Stimulated activated CD8-positive, alpha-beta memory T cell treated with anti-CD3 and anti-CD28 coated beads, Interleukin-2, amount 100 ng/mL, for 48 hours (primary cell): ENCODE results near the gene KDM2A.

ENCODE experiments used
- DNase-seq, 2 donors: peaks; one replicate each; pipeline ENCODE4 v3.0.0-alpha.2; 2020; ENCODE audit warnings: low read depth in 2 of 2

Gene KDM2A

DNA sequence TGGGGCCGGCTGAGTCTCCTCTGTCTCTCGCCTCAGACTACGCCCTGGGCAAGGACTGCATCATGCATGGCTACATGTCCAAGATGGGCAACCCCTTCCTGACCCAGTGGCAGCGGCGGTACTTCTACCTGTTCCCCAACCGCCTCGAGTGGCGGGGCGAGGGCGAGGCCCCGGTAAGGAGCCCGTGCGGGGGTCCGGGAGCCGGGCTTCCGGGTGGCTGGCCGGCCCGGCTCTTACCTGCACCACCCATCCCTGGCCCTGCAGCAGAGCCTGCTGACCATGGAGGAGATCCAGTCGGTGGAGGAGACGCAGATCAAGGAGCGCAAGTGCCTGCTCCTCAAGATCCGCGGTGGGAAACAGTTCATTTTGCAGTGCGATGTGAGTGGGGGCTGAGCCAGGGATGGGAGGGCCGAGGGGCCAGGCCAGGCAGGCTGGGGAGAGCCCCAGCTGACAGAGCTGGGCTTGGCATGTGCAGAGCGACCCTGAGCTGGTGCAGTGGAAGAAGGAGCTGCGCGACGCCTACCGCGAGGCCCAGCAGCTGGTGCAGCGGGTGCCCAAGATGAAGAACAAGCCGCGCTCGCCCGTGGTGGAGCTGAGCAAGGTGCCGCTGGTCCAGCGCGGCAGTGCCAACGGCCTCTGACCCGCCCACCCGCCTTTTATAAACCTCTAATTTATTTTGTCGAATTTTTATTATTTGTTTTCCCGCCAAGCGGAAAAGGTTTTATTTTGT is 165.9 kb downstream of the KDM2A start:
- no peak for DNase-seq

GRCh38 chr11:67285541-67286498 is 166.8 kb downstream of the KDM2A start:
- no peak for DNase-seq

DNA sequence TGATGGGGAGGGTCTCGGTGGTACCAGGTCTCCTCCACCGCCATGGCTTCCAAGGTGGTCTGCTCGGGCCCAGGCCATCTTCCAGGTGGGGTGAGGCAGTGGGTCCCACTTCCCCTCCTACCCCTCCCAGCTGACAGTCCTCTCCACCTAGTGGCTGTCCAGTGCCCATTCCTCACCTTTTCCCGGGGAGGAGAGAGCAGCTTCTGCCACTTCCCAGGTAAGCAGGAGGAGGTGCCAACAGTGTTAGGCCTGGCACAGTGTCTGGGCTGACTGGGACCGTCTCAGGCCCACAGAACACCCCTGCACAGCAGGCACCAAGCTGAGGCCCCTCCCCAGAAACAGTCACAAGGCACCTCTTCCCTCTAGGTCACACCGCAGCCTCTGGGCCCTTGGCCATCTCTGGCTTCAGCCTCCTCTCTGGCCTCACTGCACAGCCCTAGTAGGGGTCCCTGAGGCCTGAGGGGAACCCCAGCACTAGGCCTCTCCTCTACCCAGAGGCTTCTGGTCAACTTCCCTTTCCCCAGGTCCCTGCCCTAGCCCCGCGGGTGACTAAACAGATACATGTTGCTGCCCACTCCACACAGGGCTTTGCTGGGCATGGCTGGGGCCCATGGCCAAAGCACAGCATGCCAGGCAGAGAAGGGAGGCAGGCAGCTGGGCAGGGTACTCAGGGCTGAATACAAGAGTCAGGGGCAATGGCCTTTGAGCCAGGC is 167.7 kb downstream of the KDM2A start:
- no peak for DNase-seq

- no peak for DNase-seq
Observed at GRCh38 chr11:67287355-67288197, 168.5 kb downstream of the KDM2A start.

- no peak for DNase-seq
Observed at GRCh38 chr11:67288198-67288451, 169.1 kb downstream of the KDM2A start.

DNA sequence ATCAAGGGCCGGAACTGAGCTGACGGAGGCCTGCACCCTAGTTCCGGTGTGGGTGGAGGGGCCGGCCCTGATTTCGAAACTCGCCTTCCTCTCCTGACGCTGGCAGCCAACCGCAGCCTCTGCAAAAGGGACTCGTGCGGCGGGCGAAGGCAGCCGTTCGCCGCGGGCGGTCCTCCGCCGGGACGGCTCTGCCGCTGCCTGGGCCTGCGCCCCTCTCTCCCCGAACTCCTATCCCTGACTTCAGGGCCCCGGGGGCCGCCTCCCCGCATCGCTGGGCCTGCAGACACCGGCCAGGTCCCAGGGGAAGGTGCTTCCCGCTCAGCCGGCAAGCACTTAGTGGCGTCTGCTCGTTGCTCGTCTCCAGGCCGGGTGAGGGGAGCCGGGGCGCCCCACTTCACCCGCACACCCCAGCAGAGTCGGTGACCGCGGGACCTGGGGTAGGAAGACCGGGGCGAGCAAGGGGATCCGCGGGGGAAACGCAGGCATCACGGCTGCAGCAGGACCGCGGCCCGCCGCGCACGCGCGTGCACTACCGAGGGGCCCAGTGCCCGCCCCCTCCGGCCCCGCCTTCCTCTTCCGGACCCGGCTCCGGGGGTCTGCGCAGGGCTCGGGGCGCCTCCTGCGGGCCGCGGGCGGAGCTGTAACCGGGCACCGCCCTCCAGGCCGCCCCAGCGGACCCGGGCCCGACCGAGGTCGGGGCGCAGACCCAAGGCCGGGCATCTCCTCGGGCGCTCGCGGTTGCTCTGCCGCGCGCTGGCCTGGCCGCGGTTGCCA is 169.6 kb downstream of the KDM2A start:
- DNase-seq, result peak; percentile 86 to 89

- no peak for DNase-seq
Observed at GRCh38 chr11:67289226-67289650, 170.2 kb downstream of the KDM2A start, which contains the start of gene ANKRD13D. Gene ANKRD13D (plus strand): TSS chr11:67289303. CDS start chr11:67289461, 158 bp downstream.

DNA sequence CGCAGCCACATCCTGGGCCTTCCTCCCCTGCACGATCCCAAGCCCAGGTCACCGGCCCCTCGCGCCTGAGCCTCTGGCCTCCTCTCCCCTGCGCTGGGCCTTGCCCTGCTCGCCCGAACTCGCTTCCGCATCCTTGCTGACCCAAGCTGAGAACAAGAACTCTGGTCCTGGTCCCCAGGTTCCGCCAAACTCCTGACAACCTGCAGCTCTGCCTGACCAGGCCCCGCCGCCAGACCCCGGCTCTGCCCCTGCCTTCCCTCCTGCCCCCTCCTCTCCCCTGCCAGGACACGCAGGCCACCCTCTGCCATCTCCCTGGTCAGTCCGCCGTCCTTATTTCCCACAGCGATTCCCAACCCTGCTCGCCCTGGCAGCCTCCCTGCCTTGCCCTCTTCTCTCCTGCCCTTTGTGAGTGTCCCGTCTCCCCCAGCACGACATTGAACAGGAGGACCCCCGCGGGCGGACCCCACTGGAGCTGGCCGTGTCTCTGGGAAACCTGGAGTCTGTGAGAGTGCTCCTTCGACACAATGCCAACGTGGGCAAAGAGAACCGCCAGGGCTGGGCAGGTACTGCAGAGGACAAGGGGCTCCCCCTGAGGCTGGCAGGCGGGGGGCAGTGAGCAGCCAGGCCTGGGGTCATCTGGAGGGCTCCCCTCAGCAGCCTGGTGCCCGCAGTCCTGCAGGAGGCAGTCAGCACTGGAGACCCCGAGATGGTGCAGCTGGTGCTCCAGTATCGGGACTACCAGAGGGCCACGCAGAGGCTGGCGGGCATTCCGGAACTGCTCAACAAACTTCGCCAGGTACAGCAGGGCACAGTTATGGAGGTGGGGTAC is 170.8 kb downstream of the KDM2A start:
- DNase-seq, result no peak

GRCh38 chr11:67290801-67291200 is 171.7 kb downstream of the KDM2A start:
- no peak for DNase-seq

- DNase-seq, result no peak
Observed at GRCh38 chr11:67291481-67292381, 172.7 kb downstream of the KDM2A start.

- DNase-seq, result no peak
Observed at GRCh38 chr11:67292671-67293070, 173.6 kb downstream of the KDM2A start.

GRCh38 chr11:67293090-67293489 is 174.0 kb downstream of the KDM2A start:
- no peak for DNase-seq

- no peak for DNase-seq
Observed at GRCh38 chr11:67295846-67296245, 176.8 kb downstream of the KDM2A start.

DNA sequence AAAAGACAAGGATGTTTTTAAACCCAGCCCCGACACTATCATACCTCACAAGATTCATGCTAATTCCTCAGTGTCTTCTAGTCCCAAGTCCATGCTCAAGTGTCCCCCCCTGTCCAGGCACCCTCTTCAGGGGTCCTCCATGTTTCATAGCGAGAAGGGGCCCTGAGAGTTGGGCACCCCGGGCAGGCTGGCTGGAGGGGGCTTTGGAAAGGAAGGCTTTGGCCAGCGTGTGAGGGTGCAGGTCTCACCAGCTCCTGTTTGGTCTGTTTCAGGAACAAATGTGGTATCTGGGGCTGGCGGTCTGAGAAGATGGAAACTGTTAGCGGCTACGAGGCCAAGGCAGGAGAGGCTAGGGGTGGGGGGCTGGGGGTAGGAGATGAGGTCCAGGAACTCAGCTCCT is 179.7 kb downstream of the KDM2A start:
- no peak for DNase-seq

- DNase-seq, result no peak
Observed at GRCh38 chr11:67299471-67300191, 180.6 kb downstream of the KDM2A start.

DNA sequence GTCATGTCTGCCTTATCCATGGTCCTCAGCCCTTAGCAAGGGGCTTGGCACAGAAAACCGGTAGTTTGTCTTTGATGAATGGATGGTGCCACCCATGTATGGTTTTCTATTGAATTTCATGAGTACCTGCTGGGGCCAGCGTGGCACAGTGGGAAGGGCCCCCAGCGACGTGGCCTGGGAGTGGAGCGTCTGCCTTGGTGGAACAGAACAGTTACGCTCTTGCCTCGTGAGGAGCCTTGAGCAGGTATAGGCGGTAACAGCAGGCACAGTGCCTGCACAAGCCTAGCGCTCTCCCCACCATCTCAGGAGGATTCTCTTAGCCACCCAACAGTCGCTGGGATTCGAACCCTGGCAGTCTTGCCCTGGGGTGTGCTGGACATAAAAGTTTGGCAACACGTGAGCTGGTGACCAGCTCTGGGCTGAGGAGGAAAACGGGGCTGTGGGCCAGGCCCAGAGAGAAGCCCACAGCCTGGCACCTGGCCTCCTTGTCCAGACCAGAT is 181.2 kb downstream of the KDM2A start:
- no peak for DNase-seq

- no peak for DNase-seq
Observed at GRCh38 chr11:67300756-67301312, 181.8 kb downstream of the KDM2A start.
